Panc1 (cell line): ENCODE results near the gene KPNA5. TPM values are rescaled to one million over a fixed set of nuclear protein-coding genes. Genes with fewer than 3 reads are reported as not detected.
"Not testable (repeated sequence)": the region's sequence is repeated elsewhere in the genome, so short reads cannot be mapped to it uniquely, and the experiment has no call there.

Experiments used
- ATAC-seq: fragments of 200-7000 bp; cut with Tn5 transposase; 2 replicates; pipeline ENCODE4 v1.9.1; 2020; ENCODE audit warnings: mild to moderate bottlenecking, moderate library complexity
- BruUV-seq: library from RNA; stranded (reverse); fragments of 400-500 nt; replicated peaks from 2 replicates; lab custom pipeline; 2021; lab: Mats Ljungman, UMichigan
- CTCF ChIA-PET: fragments of 300-600 bp; sonication (Branson Sonifier 250); formaldehyde crosslinking; loops from one replicate; lab custom pipeline; 2022; ENCODE audit warnings: antibody characterized with exemption; lab: Charles Lee
- POLR2A ChIA-PET: fragments of 300-600 bp; sonication (Branson Sonifier 250); formaldehyde crosslinking; loops from one replicate; lab custom pipeline; 2022; ENCODE audit warnings: antibody characterized with exemption; lab: Charles Lee
- DNase-seq: peaks from one replicate; pipeline ENCODE4 v3.0.0-alpha.2; 2010; ENCODE audit warnings: low read depth, low spot score
- H3K27ac ChIP-seq: 2 replicates; pipeline ENCODE4 v1.5.1; 2011; ENCODE audit warnings: mild to moderate bottlenecking, low read length, inconsistent platforms
- H3K27me3 ChIP-seq: fragments of 200-500 bp; sonication (Bioruptor generic); 2 replicates; pipeline ENCODE4 v1.6.0; 2014; ENCODE audit warnings: low read length, inconsistent platforms; ENCODE audit not compliant: control insufficient read depth, insufficient read depth
- H3K36me3 ChIP-seq: fragments of 200-500 bp; sonication (Bioruptor generic); 2 replicates; pipeline ENCODE4 v1.5.1; 2014; ENCODE audit warnings: inconsistent platforms, mild to moderate bottlenecking, low read length, moderate library complexity; ENCODE audit not compliant: control insufficient read depth, insufficient read depth
- H3K4me1 ChIP-seq: 2 replicates; pipeline ENCODE4 v1.5.1; 2011; ENCODE audit warnings: inconsistent platforms, mild to moderate bottlenecking, low read length, moderate library complexity; ENCODE audit not compliant: control insufficient read depth, insufficient read depth
- H3K4me3 ChIP-seq, 2 experiments: 2 replicates each; pipeline ENCODE4 v1.5.1; 2011 to 2012; ENCODE audit warnings: low read depth in 2 of 2, low read length in 2 of 2, mild to moderate bottlenecking in 2 of 2, inconsistent platforms in 1 of 2, moderate library complexity in 1 of 2
- H3K9me3 ChIP-seq: fragments of 200-500 bp; sonication (Bioruptor generic); 2 replicates; pipeline ENCODE4 v1.5.1; 2014; ENCODE audit warnings: low read depth, mild to moderate bottlenecking, inconsistent platforms, low read length, moderate library complexity; ENCODE audit not compliant: control insufficient read depth, insufficient read depth
- POLR2AphosphoS5 ChIP-seq: IDR thresholded peaks from 2 replicates; pipeline ENCODE4 v1.6.1; 2012; ENCODE audit warnings: mild to moderate bottlenecking, low read depth, low read length, moderate library complexity
- SIN3A ChIP-seq: IDR thresholded peaks from 2 replicates; pipeline ENCODE4 v1.6.1; 2012; ENCODE audit warnings: low read depth, mild to moderate bottlenecking, low read length, moderate library complexity, borderline replicate concordance; ENCODE audit not compliant: insufficient read depth
- TCF7L2 ChIP-seq: IDR thresholded peaks from 2 replicates; pipeline ENCODE4 v1.6.1; 2011; ENCODE audit warnings: mild to moderate bottlenecking, low read depth, low read length, inconsistent platforms
- in situ Hi-C: cut with HindIII; loops from 2 replicates; pipeline ENCODE4 v1.10.0; 2016; ENCODE audit warnings: low sequenced_read_pairs, low pct_unique_long_range_greater_than_20kb
- intact Hi-C: fragments of 100-400 bp; cut with micrococcal nuclease; formaldehyde crosslinking; loops from one replicate; pipeline ENCODE4 v1.10.0; 2022; ENCODE audit not compliant: unreplicated experiment
- total RNA-seq: library from RNA; stranded (reverse); gene quantifications from one replicate; pipeline ENCODE4 v1.2.1, GENCODE V29; 2021; ENCODE audit not compliant: unreplicated experiment
- TF ChIP-seq, protein P1 (sequence below), 2 experiments: IDR thresholded peaks; 2 replicates each; pipeline ENCODE4 v1.6.1; 2011 to 2012; ENCODE audit warnings: low read depth in 2 of 2, control low read depth in 1 of 2, low read length in 1 of 2, mild to moderate bottlenecking in 1 of 2, moderate library complexity in 1 of 2; ENCODE audit not compliant: insufficient read depth in 1 of 2
- TF ChIP-seq, protein P2 (sequence below): fragments of 450-650 bp; IDR thresholded peaks from 2 replicates; pipeline ENCODE4 v1.5.1; 2017; ENCODE audit warnings: mild to moderate bottlenecking

Gene KPNA5
- total RNA-seq, 1 experiment from 2014 or later, result 16.2 TPM

DNA sequence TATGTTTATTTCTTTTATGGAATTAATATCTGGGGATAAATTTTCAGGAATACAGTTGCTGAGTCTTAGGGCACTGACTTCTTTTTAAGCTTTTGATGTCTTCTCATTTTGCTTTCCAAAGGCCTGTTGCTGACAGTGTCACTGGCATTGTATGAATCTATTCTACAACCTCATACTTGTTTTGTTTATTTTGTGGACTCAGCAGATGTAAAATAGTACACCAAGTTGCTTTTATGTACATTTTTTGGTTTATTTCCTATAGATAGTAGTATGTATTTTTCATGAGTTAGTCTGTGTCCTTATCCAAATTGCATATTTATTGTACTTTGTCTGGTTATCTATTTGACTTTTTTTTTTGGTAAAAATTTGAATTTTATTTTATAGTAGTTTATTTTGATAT, 49.5 kb downstream of the KPNA5 start:
- no TSS peak for BruUV-seq
- intact Hi-C loops, result no loop called here
- CTCF ChIA-PET, result interaction anchor here (0.7 kb wide), 1 partner anchor 171 kb away, joined by 4 read pairs; no protein-coding TSS in a partner anchor
- POLR2A ChIA-PET, result no interaction called here
- Histone ChIP-seq H3K4me1 (no peaks in the 10 kb centered on the region), H3K27ac (no peak overlapping the region), H3K4me3 (no peak overlapping the region), H3K36me3 (peaks cover 42% of the 10 kb centered on the region), H3K27me3 (no peaks in the 10 kb centered on the region), H3K9me3 (no peaks in the 10 kb centered on the region)
- ATAC-seq, result no peak
- no peak for DNase-seq
- in situ Hi-C loops, result no loop called here
- TF ChIP-seq, protein P1, sequence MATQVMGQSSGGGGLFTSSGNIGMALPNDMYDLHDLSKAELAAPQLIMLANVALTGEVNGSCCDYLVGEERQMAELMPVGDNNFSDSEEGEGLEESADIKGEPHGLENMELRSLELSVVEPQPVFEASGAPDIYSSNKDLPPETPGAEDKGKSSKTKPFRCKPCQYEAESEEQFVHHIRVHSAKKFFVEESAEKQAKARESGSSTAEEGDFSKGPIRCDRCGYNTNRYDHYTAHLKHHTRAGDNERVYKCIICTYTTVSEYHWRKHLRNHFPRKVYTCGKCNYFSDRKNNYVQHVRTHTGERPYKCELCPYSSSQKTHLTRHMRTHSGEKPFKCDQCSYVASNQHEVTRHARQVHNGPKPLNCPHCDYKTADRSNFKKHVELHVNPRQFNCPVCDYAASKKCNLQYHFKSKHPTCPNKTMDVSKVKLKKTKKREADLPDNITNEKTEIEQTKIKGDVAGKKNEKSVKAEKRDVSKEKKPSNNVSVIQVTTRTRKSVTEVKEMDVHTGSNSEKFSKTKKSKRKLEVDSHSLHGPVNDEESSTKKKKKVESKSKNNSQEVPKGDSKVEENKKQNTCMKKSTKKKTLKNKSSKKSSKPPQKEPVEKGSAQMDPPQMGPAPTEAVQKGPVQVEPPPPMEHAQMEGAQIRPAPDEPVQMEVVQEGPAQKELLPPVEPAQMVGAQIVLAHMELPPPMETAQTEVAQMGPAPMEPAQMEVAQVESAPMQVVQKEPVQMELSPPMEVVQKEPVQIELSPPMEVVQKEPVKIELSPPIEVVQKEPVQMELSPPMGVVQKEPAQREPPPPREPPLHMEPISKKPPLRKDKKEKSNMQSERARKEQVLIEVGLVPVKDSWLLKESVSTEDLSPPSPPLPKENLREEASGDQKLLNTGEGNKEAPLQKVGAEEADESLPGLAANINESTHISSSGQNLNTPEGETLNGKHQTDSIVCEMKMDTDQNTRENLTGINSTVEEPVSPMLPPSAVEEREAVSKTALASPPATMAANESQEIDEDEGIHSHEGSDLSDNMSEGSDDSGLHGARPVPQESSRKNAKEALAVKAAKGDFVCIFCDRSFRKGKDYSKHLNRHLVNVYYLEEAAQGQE (IDR thresholded peaks at IDR 0.05; ENCODE audit: insufficient read depth in 1 of 2, low read depth in 2 of 2, low read length in 1 of 2), result no peak
- TF ChIP-seq POLR2AphosphoS5, result no peak
- no peak for TF ChIP-seq TCF7L2

DNA sequence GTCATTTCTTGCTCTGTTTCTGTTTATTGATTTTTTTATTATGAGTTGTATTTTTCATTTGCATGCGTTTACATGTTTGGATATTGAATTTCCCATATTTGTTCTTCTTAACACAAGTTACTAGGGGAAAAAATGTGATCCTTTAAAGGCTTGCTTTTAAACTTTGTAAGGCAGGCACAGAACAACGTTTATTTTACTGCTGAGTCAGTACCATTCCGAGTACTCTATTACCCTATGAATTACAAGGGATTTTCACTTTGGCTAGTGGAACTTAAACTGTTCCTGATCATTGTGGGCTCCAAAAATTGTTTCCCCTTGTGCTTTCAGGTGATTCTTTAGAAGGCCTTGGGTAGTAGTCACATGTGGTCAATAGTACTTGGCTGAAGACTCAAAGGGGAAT, 56.0 kb downstream of the KPNA5 start:
- 0 out of 2 replicates have a peak, but pooled peaks cover 8% of the 10 kb centered on the region for H3K36me3 ChIP-seq
- BruUV-seq, result no TSS peak
- DNase-seq (no peak), ATAC-seq (no peak)
- POLR2A ChIA-PET, result no interaction called here
- no peak overlapping the region for H3K4me3 ChIP-seq
- intact Hi-C loops (no loop called here), in situ Hi-C loops (no loop called here)
- no peaks in the 10 kb centered on the region for H3K4me1 ChIP-seq
- CTCF ChIA-PET, result no interaction called here
- no peaks in the 10 kb centered on the region for H3K27me3 ChIP-seq
- H3K9me3 ChIP-seq, result peaks cover 15% of the 10 kb centered on the region
- no peak for TF ChIP-seq POLR2AphosphoS5
- no peak for TF ChIP-seq SIN3A
- TF ChIP-seq, protein P1 (IDR thresholded peaks at IDR 0.05; ENCODE audit: insufficient read depth in 1 of 2, low read depth in 2 of 2, low read length in 1 of 2), result no peak
- TF ChIP-seq, protein P2, sequence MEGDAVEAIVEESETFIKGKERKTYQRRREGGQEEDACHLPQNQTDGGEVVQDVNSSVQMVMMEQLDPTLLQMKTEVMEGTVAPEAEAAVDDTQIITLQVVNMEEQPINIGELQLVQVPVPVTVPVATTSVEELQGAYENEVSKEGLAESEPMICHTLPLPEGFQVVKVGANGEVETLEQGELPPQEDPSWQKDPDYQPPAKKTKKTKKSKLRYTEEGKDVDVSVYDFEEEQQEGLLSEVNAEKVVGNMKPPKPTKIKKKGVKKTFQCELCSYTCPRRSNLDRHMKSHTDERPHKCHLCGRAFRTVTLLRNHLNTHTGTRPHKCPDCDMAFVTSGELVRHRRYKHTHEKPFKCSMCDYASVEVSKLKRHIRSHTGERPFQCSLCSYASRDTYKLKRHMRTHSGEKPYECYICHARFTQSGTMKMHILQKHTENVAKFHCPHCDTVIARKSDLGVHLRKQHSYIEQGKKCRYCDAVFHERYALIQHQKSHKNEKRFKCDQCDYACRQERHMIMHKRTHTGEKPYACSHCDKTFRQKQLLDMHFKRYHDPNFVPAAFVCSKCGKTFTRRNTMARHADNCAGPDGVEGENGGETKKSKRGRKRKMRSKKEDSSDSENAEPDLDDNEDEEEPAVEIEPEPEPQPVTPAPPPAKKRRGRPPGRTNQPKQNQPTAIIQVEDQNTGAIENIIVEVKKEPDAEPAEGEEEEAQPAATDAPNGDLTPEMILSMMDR, result no peak
- no peak for TF ChIP-seq TCF7L2
- H3K27ac ChIP-seq, result no peak overlapping the region

DNA sequence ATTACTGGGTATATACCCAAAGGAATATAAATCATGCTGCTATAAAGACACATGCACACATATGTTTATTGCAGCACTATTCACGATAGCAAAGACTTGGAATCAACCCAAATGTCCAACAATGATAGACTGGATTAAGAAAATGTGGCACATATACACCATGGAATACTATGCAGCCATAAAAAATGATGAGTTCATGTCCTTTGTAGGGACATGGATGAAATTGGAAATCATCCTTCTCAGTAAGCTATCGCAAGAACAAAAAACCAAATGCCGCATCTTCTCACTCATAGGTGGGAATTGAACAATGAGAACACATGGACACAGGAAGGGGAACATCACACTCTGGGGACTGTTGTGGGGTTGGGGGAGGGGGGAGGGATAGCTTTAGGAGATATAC, 59.5 kb downstream of the KPNA5 start:
- intact Hi-C loops, H3K36me3 ChIP-seq, H3K27ac ChIP-seq, H3K4me1 ChIP-seq, DNase-seq, BruUV-seq, in situ Hi-C loops, H3K27me3 ChIP-seq, CTCF ChIA-PET, ATAC-seq, POLR2A ChIA-PET, H3K4me3 ChIP-seq: not testable (repeated sequence)
- H3K9me3 ChIP-seq, result peaks cover 15% of the 10 kb centered on the region
